Bronchial epithelial cell (primary cell): ENCODE data around the gene TMEM259. TPM values are rescaled to one million over a fixed set of nuclear protein-coding genes. Genes with fewer than 3 reads are reported as not detected.

ENCODE experiments used
- DNase-seq: peaks from one replicate; pipeline ENCODE4 v3.0.0-alpha.2; 2010; ENCODE audit warnings: low read depth
- FAIRE-seq: peaks from 2 replicates; lab custom pipeline; 2011; peaks lifted over from hg19 to GRCh38; lab: Jason Lieb, UNC
- H3K27me3 ChIP-seq: 2 replicates; pipeline ENCODE4 v1.5.1; 2011; ENCODE audit warnings: low read length; ENCODE audit not compliant: control insufficient read depth, insufficient read depth
- H3K36me3 ChIP-seq: 2 replicates; pipeline ENCODE4 v1.5.1; 2011; ENCODE audit warnings: low read length; ENCODE audit not compliant: control insufficient read depth, insufficient read depth
- H3K4me3 ChIP-seq: 2 replicates; pipeline ENCODE4 v1.5.1; 2011; ENCODE audit warnings: mild to moderate bottlenecking, low read depth, low read length, control low read depth
- total RNA-seq: library from RNA; depleted of rRNA; stranded (reverse); fragments of >200 nt; gene quantifications from 2 replicates; pipeline ENCODE4 v1.2.1, GENCODE V29; 2014
- TF ChIP-seq, protein P1 (sequence below): IDR thresholded peaks from 2 replicates; pipeline ENCODE4 v1.5.1; 2011; ENCODE audit warnings: mild to moderate bottlenecking, moderate library complexity, low read length, control low read depth, inconsistent platforms; ENCODE audit not compliant: insufficient read depth, severe bottlenecking

The TMEM259 gene
- total RNA-seq, 1 donor from 2014 or later = 54.8 TPM

- FAIRE-seq (no peak), DNase-seq (no peak)
- H3K4me3 ChIP-seq = no peak overlapping the region
- H3K27me3 ChIP-seq = no peaks in the 10 kb centered on the region
- TF ChIP-seq, protein P1, sequence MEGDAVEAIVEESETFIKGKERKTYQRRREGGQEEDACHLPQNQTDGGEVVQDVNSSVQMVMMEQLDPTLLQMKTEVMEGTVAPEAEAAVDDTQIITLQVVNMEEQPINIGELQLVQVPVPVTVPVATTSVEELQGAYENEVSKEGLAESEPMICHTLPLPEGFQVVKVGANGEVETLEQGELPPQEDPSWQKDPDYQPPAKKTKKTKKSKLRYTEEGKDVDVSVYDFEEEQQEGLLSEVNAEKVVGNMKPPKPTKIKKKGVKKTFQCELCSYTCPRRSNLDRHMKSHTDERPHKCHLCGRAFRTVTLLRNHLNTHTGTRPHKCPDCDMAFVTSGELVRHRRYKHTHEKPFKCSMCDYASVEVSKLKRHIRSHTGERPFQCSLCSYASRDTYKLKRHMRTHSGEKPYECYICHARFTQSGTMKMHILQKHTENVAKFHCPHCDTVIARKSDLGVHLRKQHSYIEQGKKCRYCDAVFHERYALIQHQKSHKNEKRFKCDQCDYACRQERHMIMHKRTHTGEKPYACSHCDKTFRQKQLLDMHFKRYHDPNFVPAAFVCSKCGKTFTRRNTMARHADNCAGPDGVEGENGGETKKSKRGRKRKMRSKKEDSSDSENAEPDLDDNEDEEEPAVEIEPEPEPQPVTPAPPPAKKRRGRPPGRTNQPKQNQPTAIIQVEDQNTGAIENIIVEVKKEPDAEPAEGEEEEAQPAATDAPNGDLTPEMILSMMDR = no peak
- H3K36me3 ChIP-seq = peaks cover 39% of the 10 kb centered on the region
These were observed 9.0 kb downstream of the TMEM259 start for GRCh38 chr19:1011831-1012333.

DNA sequence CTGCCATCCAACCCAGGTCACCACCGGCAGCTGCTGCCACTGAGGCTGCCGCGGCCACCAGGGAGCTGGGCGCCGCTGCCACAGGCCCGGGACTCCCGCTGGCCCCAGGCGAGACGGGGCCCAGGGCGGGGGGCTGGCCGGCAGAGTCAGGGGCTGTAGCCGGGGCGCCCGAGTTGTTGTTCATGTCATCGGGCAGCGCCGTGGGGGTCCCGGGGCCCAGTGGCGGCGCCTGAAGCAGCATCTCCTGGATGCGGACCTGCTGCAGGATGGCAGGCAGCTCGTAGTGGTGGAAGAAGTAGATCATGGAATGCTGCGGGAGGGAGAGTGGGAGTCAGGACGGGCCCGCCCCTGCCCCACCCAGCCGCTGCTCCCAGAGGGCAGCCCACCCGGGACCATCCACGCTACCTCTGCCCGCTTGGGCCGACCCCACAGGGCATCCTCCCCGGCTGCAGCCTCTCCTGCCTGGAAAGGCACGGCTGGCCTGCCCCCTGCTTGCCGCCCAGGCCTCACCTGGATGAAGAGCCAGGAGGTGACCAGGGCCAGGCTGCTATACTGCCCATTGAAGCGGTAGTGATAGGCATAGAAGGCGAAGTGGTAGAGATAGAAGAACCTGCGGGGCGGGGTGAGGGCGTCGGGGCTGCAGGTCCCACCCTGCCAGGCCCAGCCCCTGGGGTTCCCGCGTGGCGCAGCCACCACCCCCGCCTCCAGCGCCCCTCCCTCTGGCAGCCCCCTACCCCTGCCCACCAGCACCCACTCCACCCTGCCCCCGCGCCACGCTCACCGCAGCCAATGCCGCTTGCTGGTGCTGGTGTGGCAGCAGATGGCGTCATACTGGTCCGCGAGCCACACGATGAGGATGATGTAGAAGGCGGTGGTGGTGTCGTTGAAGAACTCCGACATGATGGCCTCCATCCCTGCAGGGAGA, 10.1 kb downstream of the TMEM259 start:
- FAIRE-seq (no peak), DNase-seq (no peak)
- peaks cover 39% of the 10 kb centered on the region for H3K36me3 ChIP-seq
- TF ChIP-seq, protein P1 = no peak
- no peak overlapping the region for H3K4me3 ChIP-seq
- no peaks in the 10 kb centered on the region for H3K27me3 ChIP-seq

GRCh38 chr19:1009981-1010538, 10.9 kb downstream of the TMEM259 start:
- DNase-seq = no peak
- no peak overlapping the region for H3K4me3 ChIP-seq
- peaks cover 32% of the 10 kb centered on the region for H3K36me3 ChIP-seq
- TF ChIP-seq, protein P1 = no peak
- no peak for FAIRE-seq
- no peaks in the 10 kb centered on the region for H3K27me3 ChIP-seq

GRCh38 chr19:1009041-1009980, 11.6 kb downstream of the TMEM259 start:
- Histone ChIP-seq H3K36me3 (peaks cover 29% of the 10 kb centered on the region), H3K27me3 (no peaks in the 10 kb centered on the region), H3K4me3 (no peak overlapping the region)
- TF ChIP-seq, protein P1 = no peak
- FAIRE-seq (no peak), DNase-seq (no peak)

DNA sequence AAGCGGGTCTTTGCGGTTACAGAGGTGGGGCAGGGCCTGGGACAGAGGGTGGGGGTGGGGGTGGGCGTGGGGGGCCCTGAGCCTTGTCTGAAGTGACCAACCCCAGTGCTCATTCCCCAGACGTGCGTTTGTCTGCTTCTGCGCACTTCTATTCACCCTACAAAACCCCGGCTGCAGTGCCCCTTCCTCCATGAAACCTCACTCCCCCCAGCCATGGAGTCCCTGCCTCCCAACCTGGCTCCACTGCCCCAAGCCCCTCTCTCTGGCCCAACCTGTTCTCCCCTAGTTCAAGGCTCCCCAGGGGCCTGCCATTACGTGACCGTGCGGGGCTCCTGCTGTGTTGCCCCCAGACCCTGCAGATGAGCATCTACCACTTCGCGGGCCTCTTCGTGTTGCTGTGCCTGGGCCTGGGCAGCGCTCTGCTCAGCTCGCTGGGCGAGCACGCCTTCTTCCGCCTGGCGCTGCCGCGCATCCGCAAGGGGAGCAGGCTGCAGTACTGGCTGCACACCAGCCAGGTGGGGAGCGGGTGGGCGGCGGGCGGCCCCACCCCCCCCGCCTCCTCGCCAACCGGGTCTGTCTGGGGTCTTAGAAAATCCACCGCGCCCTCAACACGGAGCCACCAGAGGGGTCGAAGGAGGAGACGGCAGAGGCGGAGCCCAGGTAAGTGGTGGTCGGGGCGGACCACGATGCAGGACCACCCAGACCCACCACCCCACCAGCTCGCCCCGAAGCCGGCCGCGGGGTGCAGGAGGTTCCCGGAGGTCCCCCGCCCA, 12.5 kb downstream of the TMEM259 start:
- DNase-seq (no peak), FAIRE-seq (no peak)
- peaks cover 21% of the 10 kb centered on the region for H3K36me3 ChIP-seq
- no peak overlapping the region for H3K4me3 ChIP-seq
- no peaks in the 10 kb centered on the region for H3K27me3 ChIP-seq
- TF ChIP-seq, protein P1 = no peak
